Upper lobe of left lung (tissue), 4 donors: ENCODE measurements around the gene CD84.

ENCODE experiments used
- CTCF ChIP-seq, 6 experiments: fragments of 450-650 bp in 4 of 6; fragments of 200-600 bp in 2 of 6; sonication (generic) in 2 of 6; IDR thresholded peaks; one replicate each; pipeline ENCODE4 v1.5.1; 2016 to 2019; ENCODE audit warnings: antibody characterized with exemption in 6 of 6
- EP300 ChIP-seq, 4 donors: sonication (generic); formaldehyde crosslinking; IDR thresholded peaks; one replicate each; pipeline ENCODE4 v1.5.1; 2017; ENCODE audit warnings: antibody characterized with exemption in 4 of 4, control low read depth in 2 of 4

- TF ChIP-seq EP300 (IDR thresholded peaks at IDR 0.05) (no peak), CTCF (IDR thresholded peaks at IDR 0.05) (no peak)
These were observed 8.5 kb downstream of the CD84 start for GRCh38 chr1:160570840-160571239.
